H9 (cell line): ENCODE results near the gene UBE2L6. TPM values are rescaled to one million over a fixed set of nuclear protein-coding genes. Genes with fewer than 3 reads are reported as not detected.

Experiments used
- DNase-seq: peaks from one replicate; pipeline ENCODE4 v3.0.0-alpha.2; 2017
- H2AFZ ChIP-seq: one replicate; pipeline ENCODE4 v1.6.1; 2013; ENCODE audit warnings: mild to moderate bottlenecking, low read length, control low read depth, moderate library complexity
- H2AK5ac ChIP-seq: 2 replicates; pipeline ENCODE4 v1.6.1; 2013; ENCODE audit warnings: low read length, control low read depth, mixed read lengths; ENCODE audit not compliant: insufficient read length
- H2BK120ac ChIP-seq: one replicate; pipeline ENCODE4 v1.6.1; 2013; ENCODE audit warnings: low read depth, mild to moderate bottlenecking, low read length, control low read depth, inconsistent platforms; ENCODE audit not compliant: poor library complexity, severe bottlenecking
- H2BK12ac ChIP-seq: 2 replicates; pipeline ENCODE4 v1.6.1; 2013; ENCODE audit warnings: low read length, control low read depth, mixed read lengths, low read depth; ENCODE audit not compliant: insufficient read length
- H2BK15ac ChIP-seq: 2 replicates; pipeline ENCODE4 v1.6.1; 2013; ENCODE audit warnings: low read depth, low read length, control low read depth
- H2BK20ac ChIP-seq: one replicate; pipeline ENCODE4 v1.6.1; 2013; ENCODE audit warnings: low read depth, mild to moderate bottlenecking, low read length, control low read depth, inconsistent platforms; ENCODE audit not compliant: poor library complexity, severe bottlenecking
- H2BK5ac ChIP-seq: 2 replicates; pipeline ENCODE4 v1.6.1; 2013; ENCODE audit warnings: low read length, control low read depth, mixed read lengths; ENCODE audit not compliant: insufficient read length
- H3K14ac ChIP-seq: 2 replicates; pipeline ENCODE4 v1.6.1; 2013; ENCODE audit warnings: low read length, control low read depth; ENCODE audit not compliant: insufficient read depth
- H3K18ac ChIP-seq: 2 replicates; pipeline ENCODE4 v1.6.1; 2013; ENCODE audit warnings: low read depth, mild to moderate bottlenecking, mixed read lengths, low read length, control low read depth; ENCODE audit not compliant: insufficient read length
- H3K23ac ChIP-seq: 2 replicates; pipeline ENCODE4 v1.6.1; 2013; ENCODE audit warnings: low read length, control low read depth, mixed read lengths, low read depth; ENCODE audit not compliant: insufficient read length
- H3K23me2 ChIP-seq: 2 replicates; pipeline ENCODE4 v1.6.1; 2013; ENCODE audit warnings: low read depth, mild to moderate bottlenecking, mixed read lengths, low read length, control low read depth; ENCODE audit not compliant: insufficient read length, poor library complexity, severe bottlenecking
- H3K27ac ChIP-seq: 2 replicates; pipeline ENCODE4 v1.5.1; 2013; ENCODE audit warnings: low read length, control low read depth, mixed read lengths, low read depth; ENCODE audit not compliant: insufficient read length
- H3K27me3 ChIP-seq: 2 replicates; pipeline ENCODE4 v1.6.1; 2013; ENCODE audit warnings: low read length, control low read depth, inconsistent platforms; ENCODE audit not compliant: insufficient read depth
- H3K4ac ChIP-seq: 2 replicates; pipeline ENCODE4 v1.6.1; 2013; ENCODE audit warnings: low read depth, mild to moderate bottlenecking, control low read depth, inconsistent platforms, low read length, moderate library complexity
- H3K4me1 ChIP-seq: 2 replicates; pipeline ENCODE4 v1.6.1; 2013; ENCODE audit warnings: low read length, control low read depth, inconsistent platforms; ENCODE audit not compliant: insufficient read depth
- H3K4me2 ChIP-seq: 2 replicates; pipeline ENCODE4 v1.6.1; 2013; ENCODE audit warnings: low read length, control low read depth, mixed read lengths; ENCODE audit not compliant: insufficient read length, insufficient read depth
- H3K56ac ChIP-seq: 2 replicates; pipeline ENCODE4 v1.6.1; 2013; ENCODE audit warnings: low read depth, mild to moderate bottlenecking, mixed read lengths, low read length, control low read depth; ENCODE audit not compliant: insufficient read length
- H3K79me1 ChIP-seq: 2 replicates; pipeline ENCODE4 v1.6.1; 2013; ENCODE audit warnings: low read depth, mild to moderate bottlenecking, moderate library complexity, low read length, control low read depth, inconsistent platforms; ENCODE audit not compliant: insufficient read depth, poor library complexity, severe bottlenecking
- H3K79me2 ChIP-seq: 2 replicates; pipeline ENCODE4 v1.6.1; 2013; ENCODE audit warnings: low read length, control low read depth, inconsistent platforms; ENCODE audit not compliant: insufficient read depth
- H3K9ac ChIP-seq: 2 replicates; pipeline ENCODE4 v1.6.1; 2013; ENCODE audit warnings: low read length, control low read depth, mixed read lengths; ENCODE audit not compliant: insufficient read length; ENCODE audit errors: extremely low read depth
- H3K9me3 ChIP-seq: one replicate; pipeline ENCODE4 v1.6.1; 2013; ENCODE audit warnings: low read depth, low read length, inconsistent platforms; ENCODE audit not compliant: control insufficient read depth
- H3T11ph ChIP-seq: one replicate; pipeline ENCODE4 v1.6.1; 2013; ENCODE audit warnings: mild to moderate bottlenecking, low read length, control low read depth, inconsistent platforms
- H4K20me1 ChIP-seq: one replicate; pipeline ENCODE4 v1.6.1; 2013; ENCODE audit not compliant: control insufficient read depth, insufficient read length, insufficient read depth
- H4K5ac ChIP-seq: 2 replicates; pipeline ENCODE4 v1.6.1; 2013; ENCODE audit warnings: low read depth, mild to moderate bottlenecking, mixed read lengths, low read length, control low read depth; ENCODE audit not compliant: insufficient read length
- H4K8ac ChIP-seq: replicated peaks from 2 replicates; pipeline ENCODE4 v1.6.1; 2013; ENCODE audit warnings: low read length, control low read depth, mixed read lengths, low read depth; ENCODE audit not compliant: insufficient read length
- H4K91ac ChIP-seq: 2 replicates; pipeline ENCODE4 v1.6.1; 2013; ENCODE audit warnings: low read depth, mild to moderate bottlenecking, moderate library complexity, mixed read lengths, low read length, control low read depth; ENCODE audit not compliant: insufficient read length
- H3K27ac Mint-ChIP-seq, 3 experiments: 2 replicates in 2 of 3; 3 replicates in 1 of 3; pipeline ENCODE4 v1.8.0; 2020 to 2021; ENCODE audit warnings: mixed read lengths in 3 of 3, mild to moderate bottlenecking in 1 of 3, moderate library complexity in 1 of 3
- H3K27me3 Mint-ChIP-seq: 2 replicates; pipeline ENCODE4 v1.8.0; 2021; ENCODE audit warnings: low read depth, mild to moderate bottlenecking, moderate library complexity, mixed read lengths
- H3K36me3 Mint-ChIP-seq, 3 experiments: 2 replicates in 2 of 3; 3 replicates in 1 of 3; pipeline ENCODE4 v1.8.0; 2020 to 2021; ENCODE audit warnings: low read depth in 3 of 3, mixed read lengths in 3 of 3; ENCODE audit not compliant: insufficient read depth in 1 of 3
- H3K4me1 Mint-ChIP-seq, 2 experiments: 2 replicates each; pipeline ENCODE4 v1.8.0; 2020; ENCODE audit warnings: mixed read lengths in 2 of 2
- H3K4me3 Mint-ChIP-seq, 2 experiments: 2 replicates in 1 of 2; 3 replicates in 1 of 2; pipeline ENCODE4 v1.8.0; 2020 to 2021; ENCODE audit warnings: mild to moderate bottlenecking in 2 of 2, mixed read lengths in 2 of 2, moderate library complexity in 1 of 2
- H3K9me3 Mint-ChIP-seq, 2 experiments: 2 replicates in 1 of 2; 3 replicates in 1 of 2; pipeline ENCODE4 v1.8.0; 2020; ENCODE audit warnings: mild to moderate bottlenecking in 2 of 2, mixed read lengths in 2 of 2, moderate library complexity in 1 of 2
- total RNA-seq: library from RNA; stranded (reverse); gene quantifications from 2 replicates; pipeline ENCODE4 v1.2.1, GENCODE V29; 2021
- TF ChIP-seq, protein P1 (sequence below): fragments of 200-600 bp; sonication (generic); conservative IDR thresholded peaks from 3 replicates; pipeline ENCODE4 v1.8.0; 2021; ENCODE audit warnings: antibody characterized with exemption, mild to moderate bottlenecking

The UBE2L6 gene
- total RNA-seq, 1 experiment from 2014 or later, result 38.9 TPM

- Mint-ChIP-seq H3K27ac (peak overlapping the region in 1 of 3 experiments; percentile 32; a peak in 2 of 7 replicates), H3K36me3 (peaks cover 0 to 14% (median 12%) of the 10 kb centered on the region in 3 experiments; a peak in 4 of 7 replicates), H3K4me3 (no peak overlapping the region), H3K27me3 (no peaks in the 10 kb centered on the region; the same call in 1 of the 2 replicates), H3K4me1 (peaks cover 28 to 43% of the 10 kb centered on the region in 2 experiments), H3K9me3 (no peaks in the 10 kb centered on the region)
- Histone ChIP-seq H3K4ac (no peak overlapping the region), H2BK5ac (no peak overlapping the region), H3K9ac (no peak overlapping the region), H3K79me1 (no peaks in the 10 kb centered on the region), H3K4me2 (no peak overlapping the region), H4K8ac (no peak overlapping the region), H3K18ac (no peak overlapping the region), H3K4me1 (peaks cover 5% of the 10 kb centered on the region; the same call in 1 of the 2 replicates), H3K27ac (no peak overlapping the region), H3K79me2 (no peaks in the 10 kb centered on the region), H2AFZ (no peak overlapping the region), H2BK120ac (no peak overlapping the region), H2AK5ac (no peak overlapping the region), H3K23ac (no peak overlapping the region), H3K56ac (no peak overlapping the region), H4K91ac (no peak overlapping the region), H3K9me3 (no peaks in the 10 kb centered on the region), H2BK12ac (no peak overlapping the region), H2BK20ac (no peak overlapping the region), H3T11ph (no peak overlapping the region), H2BK15ac (no peak overlapping the region), H4K5ac (no peak overlapping the region), H3K27me3 (no peaks in the 10 kb centered on the region), H3K14ac (no peak overlapping the region), H4K20me1 (no peaks in the 10 kb centered on the region), H3K23me2 (no peaks in the 10 kb centered on the region)
- TF ChIP-seq, protein P1, sequence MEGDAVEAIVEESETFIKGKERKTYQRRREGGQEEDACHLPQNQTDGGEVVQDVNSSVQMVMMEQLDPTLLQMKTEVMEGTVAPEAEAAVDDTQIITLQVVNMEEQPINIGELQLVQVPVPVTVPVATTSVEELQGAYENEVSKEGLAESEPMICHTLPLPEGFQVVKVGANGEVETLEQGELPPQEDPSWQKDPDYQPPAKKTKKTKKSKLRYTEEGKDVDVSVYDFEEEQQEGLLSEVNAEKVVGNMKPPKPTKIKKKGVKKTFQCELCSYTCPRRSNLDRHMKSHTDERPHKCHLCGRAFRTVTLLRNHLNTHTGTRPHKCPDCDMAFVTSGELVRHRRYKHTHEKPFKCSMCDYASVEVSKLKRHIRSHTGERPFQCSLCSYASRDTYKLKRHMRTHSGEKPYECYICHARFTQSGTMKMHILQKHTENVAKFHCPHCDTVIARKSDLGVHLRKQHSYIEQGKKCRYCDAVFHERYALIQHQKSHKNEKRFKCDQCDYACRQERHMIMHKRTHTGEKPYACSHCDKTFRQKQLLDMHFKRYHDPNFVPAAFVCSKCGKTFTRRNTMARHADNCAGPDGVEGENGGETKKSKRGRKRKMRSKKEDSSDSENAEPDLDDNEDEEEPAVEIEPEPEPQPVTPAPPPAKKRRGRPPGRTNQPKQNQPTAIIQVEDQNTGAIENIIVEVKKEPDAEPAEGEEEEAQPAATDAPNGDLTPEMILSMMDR, result no peak
- DNase-seq, result no peak
Observed at GRCh38 chr11:57502870-57503269, 64.6 kb downstream of the UBE2L6 start.
